HG03457 (cell line): ENCODE measurements around the gene HAVCR2.
"Not testable (repeated sequence)": the region's sequence is repeated elsewhere in the genome, so short reads cannot be mapped to it uniquely, and the experiment has no call there.

ENCODE experiments used
- ATAC-seq: cut with Tn5 transposase; IDR thresholded peaks from one replicate; pipeline ENCODE4 v1.9.1; 2021; ENCODE audit warnings: moderate number of reproducible peaks; ENCODE audit not compliant: unreplicated experiment

The HAVCR2 gene

DNA sequence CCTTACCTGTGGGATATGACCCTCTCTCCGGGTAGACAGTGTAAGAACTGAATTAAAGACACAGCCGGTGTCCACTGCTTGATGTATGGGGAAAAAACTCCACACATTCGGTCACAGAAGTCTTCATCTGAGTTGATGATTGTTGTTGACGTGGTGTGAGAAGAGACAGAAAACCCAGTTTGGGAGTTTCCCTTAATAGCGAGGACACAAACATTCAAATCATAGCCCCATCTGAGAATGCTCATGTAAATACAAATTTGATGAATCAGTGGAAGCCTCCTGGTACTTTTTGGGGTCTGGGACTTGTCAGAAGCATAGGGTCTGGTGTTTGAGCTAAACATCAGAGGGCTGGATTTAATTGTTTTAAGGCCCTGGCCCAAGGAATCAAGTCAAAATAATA, 60.9 kb downstream of the HAVCR2 start:
- ATAC-seq, result no peak

- ATAC-seq, result not testable (repeated sequence)
Observed at GRCh38 chr5:157047016-157047415, 61.8 kb downstream of the HAVCR2 start.

GRCh38 chr5:157046041-157046440, 62.8 kb downstream of the HAVCR2 start:
- ATAC-seq, result no peak

- ATAC-seq, result no peak
Observed at GRCh38 chr5:157045601-157046000, 63.2 kb downstream of the HAVCR2 start.

DNA sequence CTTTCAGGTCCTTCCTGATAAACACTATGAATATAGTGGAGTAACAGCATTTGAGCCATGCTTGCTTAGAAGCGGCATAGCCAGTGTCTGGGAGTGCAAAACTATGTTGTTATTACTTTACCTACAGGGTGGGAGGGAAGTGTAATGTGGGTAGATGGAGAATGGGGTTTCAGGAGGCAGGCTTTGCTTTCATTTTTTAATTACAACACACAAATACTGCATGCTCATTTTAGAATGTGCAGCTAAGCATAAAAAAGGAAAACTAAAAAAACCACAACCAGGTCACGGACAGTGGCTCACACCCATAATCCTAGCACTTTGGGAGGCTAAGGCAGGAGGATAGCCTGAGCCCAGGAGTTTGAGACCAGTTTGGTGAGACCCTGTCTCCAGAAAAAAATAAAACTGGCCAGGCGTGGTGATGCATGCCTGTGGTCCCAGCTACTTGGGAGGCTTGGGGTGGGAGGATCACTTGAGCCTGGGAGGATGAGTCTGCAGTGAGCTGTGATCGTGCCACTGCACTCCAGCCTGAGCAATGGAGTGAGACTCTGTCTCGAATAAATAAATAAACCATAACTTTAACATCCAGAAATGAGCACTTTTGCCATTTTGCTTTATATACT, 70.2 kb downstream of the HAVCR2 start:
- ATAC-seq, result no peak
